Right lobe of liver (tissue), 6 donors: ENCODE measurements around the gene PIAS4. TPM values are rescaled to one million over a fixed set of nuclear protein-coding genes. Genes with fewer than 3 reads are reported as not detected.

Experiments used
- ATAC-seq, 4 donors: fragments of 200-7000 bp; cut with Tn5 transposase; one replicate each; pipeline ENCODE4 v1.9.1; 2020; ENCODE audit warnings: mild to moderate bottlenecking in 4 of 4, moderate library complexity in 4 of 4
- DNase-seq, 3 donors: peaks; one replicate each; pipeline ENCODE4 v3.0.0-alpha.2; 2020
- H3K27ac ChIP-seq, 3 donors: fragments of 200-600 bp; one replicate each; pipeline ENCODE4 v1.8.0; 2022
- H3K27me3 ChIP-seq, 2 donors: fragments of 200-600 bp; one replicate each; pipeline ENCODE4 v1.8.0; 2022
- H3K36me3 ChIP-seq, 4 donors: fragments of 200-600 bp; sonication (generic) in 1 of 4; one replicate each; pipeline versions ENCODE4 v1.5.1 to v1.8.0; 2017 to 2022; ENCODE audit warnings: control low read depth in 1 of 4
- H3K4me1 ChIP-seq, 4 donors: fragments of 200-600 bp; sonication (generic) in 1 of 4; one replicate each; pipeline versions ENCODE4 v1.5.1 to v1.8.0; 2017 to 2022; ENCODE audit warnings: control low read depth in 1 of 4
- H3K4me3 ChIP-seq, 3 donors: fragments of 200-600 bp; one replicate each; pipeline ENCODE4 v1.8.0; 2022
- H3K9me3 ChIP-seq, 4 donors: fragments of 200-600 bp; sonication (generic) in 1 of 4; one replicate each; pipeline versions ENCODE4 v1.5.1 to v1.8.0; 2017 to 2022; ENCODE audit warnings: control low read depth in 1 of 4
- POLR2A ChIP-seq: fragments of 450-650 bp; IDR thresholded peaks from one replicate; pipeline ENCODE4 v1.6.1; 2017; ENCODE audit warnings: antibody characterized with exemption, mild to moderate bottlenecking
- WGBS: methylation state at CpG from one replicate; pipeline ENCODE4 v1.1.6; 2018; ENCODE audit warnings: low coverage, low lambda C conversion rate; ENCODE audit not compliant: insufficient coverage; ENCODE audit errors: missing lambda C conversion rate; 5-methylcytosine and 5-hydroxymethylcytosine counted together
- intact Hi-C, 2 donors: fragments of 100-400 bp; cut with DNase I; formaldehyde crosslinking; loops; one replicate each; pipeline versions ENCODE4 v1.11.2 to v1.14.1; 2022
- total RNA-seq, 6 experiments: library from RNA; depleted of rRNA in 2 of 6; stranded (reverse); fragments of >200 nt in 2 of 6; fragmentation: NEBNext Ultra II Directional in 3 of 6; extraction: Animal tissue kit (Norgen Biotek cat#: 25700) in 3 of 6; gene quantifications; one replicate each; pipeline versions ENCODE4 v1.1.0 to v1.2.4, GENCODE V29; 2016 to 2023
- TF ChIP-seq, protein P1 (sequence below), 4 donors: fragments of 200-600 bp in 3 of 4; fragments of 450-650 bp in 1 of 4; IDR thresholded peaks; one replicate each; pipeline versions ENCODE4 v1.5.1 to v1.8.0; 2016 to 2022; ENCODE audit warnings: antibody characterized with exemption in 4 of 4, mild to moderate bottlenecking in 2 of 4
- donor health status: DM: no; HTN: yes; CAD: no.
- donor health status: DM: no; HTN: no; CAD: no.
- donor health status: DM: no; HTN: no; CAD: no.
- donor health status: DM: no; HTN: yes; CAD: no.
- donor health status: DM: no; HTN: yes; CAD: no.

The PIAS4 gene
- total RNA-seq, 6 experiments from 2014 or later, result 9.9 to 20.0 (median 14.9) TPM

DNA sequence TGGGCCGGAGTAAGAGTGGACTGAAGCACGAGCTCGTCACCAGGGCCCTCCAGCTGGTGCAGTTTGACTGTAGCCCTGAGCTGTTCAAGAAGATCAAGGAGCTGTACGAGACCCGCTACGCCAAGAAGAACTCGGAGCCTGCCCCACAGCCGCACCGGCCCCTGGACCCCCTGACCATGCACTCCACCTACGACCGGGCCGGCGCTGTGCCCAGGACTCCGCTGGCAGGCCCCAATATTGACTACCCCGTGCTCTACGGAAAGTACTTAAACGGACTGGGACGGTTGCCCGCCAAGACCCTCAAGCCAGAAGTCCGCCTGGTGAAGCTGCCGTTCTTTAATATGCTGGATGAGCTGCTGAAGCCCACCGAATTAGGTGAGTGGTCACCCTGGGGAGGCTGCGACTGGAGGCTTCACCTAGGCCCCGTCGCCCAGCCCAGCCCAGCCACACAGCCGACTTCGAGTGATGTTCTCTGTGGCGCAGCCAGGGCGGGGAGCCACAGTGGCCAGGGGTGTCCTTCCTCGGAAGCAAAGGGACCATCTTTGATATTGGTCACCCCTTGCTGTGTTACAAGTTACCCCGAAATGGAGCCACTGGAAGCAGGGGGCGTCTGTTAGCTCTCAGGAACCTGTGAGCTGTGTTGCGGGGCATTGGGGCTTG, 5.6 kb downstream of the PIAS4 start:
- ATAC-seq (no peak), DNase-seq (no peak)
- H3K36me3 ChIP-seq, result peaks cover 0 to 12% (median 8%) of the 10 kb centered on the region in 4 donors
- no peaks in the 10 kb centered on the region for H3K9me3 ChIP-seq
- WGBS, result 90% methylated on average over 2 of the region's 33 CpGs
- intact Hi-C loops, result loop anchor here in 1 of 2 donors (10.0 kb wide), 1 partner anchor 52 kb away; the partner anchor contains the start of gene ZBTB7A
- H3K27ac ChIP-seq, result peak overlapping the region; percentile 63 to 69 (median 68)
- no peaks in the 10 kb centered on the region for H3K27me3 ChIP-seq
- TF ChIP-seq POLR2A, result no peak
- TF ChIP-seq, protein P1, sequence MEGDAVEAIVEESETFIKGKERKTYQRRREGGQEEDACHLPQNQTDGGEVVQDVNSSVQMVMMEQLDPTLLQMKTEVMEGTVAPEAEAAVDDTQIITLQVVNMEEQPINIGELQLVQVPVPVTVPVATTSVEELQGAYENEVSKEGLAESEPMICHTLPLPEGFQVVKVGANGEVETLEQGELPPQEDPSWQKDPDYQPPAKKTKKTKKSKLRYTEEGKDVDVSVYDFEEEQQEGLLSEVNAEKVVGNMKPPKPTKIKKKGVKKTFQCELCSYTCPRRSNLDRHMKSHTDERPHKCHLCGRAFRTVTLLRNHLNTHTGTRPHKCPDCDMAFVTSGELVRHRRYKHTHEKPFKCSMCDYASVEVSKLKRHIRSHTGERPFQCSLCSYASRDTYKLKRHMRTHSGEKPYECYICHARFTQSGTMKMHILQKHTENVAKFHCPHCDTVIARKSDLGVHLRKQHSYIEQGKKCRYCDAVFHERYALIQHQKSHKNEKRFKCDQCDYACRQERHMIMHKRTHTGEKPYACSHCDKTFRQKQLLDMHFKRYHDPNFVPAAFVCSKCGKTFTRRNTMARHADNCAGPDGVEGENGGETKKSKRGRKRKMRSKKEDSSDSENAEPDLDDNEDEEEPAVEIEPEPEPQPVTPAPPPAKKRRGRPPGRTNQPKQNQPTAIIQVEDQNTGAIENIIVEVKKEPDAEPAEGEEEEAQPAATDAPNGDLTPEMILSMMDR (IDR thresholded peaks at IDR 0.05), result no peak
- H3K4me1 ChIP-seq, result peaks cover 0 to 58% (median 8%) of the 10 kb centered on the region in 4 donors
- H3K4me3 ChIP-seq, result no peak overlapping the region

DNA sequence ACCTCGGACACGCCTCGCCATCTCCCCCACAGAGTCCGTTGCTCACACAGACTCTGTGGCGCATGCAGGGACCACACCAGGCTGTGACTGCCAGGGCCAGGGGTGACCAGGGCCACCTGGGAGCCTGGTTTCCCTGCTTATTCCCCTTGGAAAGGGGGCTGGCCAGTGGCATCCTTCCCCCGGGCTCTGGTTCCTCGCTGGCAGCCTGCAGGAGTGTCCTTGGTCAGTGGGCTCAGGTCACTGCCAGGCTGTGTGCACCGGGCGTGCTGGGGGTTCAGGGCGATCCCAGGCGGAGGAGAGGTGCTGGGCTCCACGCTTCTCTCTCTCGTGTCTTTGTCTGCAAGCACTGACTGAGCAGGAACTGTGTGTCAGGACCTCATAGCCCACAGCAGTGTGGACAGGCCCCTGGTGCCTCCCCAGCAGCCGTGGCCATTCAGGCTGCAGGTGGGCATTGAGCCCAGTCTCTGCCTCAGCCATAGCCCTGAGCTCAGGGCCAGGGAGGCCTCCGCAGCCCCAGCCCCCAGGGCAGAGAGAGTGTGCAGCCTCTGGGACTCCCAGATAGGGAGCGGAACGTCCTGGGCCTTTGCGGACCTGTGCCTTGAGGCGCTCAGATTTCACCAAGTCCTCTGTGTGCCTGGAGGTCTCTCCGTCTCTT, 6.5 kb downstream of the PIAS4 start:
- TF ChIP-seq, protein P1 (IDR thresholded peaks at IDR 0.05), result no peak
- TF ChIP-seq POLR2A, result no peak
- H3K27ac ChIP-seq, result no peak overlapping the region
- intact Hi-C loops, result loop anchor here in 1 of 2 donors (10.0 kb wide), 1 partner anchor 51 kb away; the partner anchor contains the start of gene ZBTB7A
- H3K4me1 ChIP-seq, result peaks cover 0 to 50% (median 6%) of the 10 kb centered on the region in 4 donors
- H3K27me3 ChIP-seq, result no peaks in the 10 kb centered on the region
- H3K36me3 ChIP-seq, result peaks cover 0 to 12% (median 8%) of the 10 kb centered on the region in 4 donors
- H3K4me3 ChIP-seq, result no peak overlapping the region
- no peak for ATAC-seq
- 88% methylated on average over 6 of the region's 20 CpGs for WGBS
- DNase-seq, result peak in 1 of 3 donors; percentile 45
- H3K9me3 ChIP-seq, result no peaks in the 10 kb centered on the region

DNA sequence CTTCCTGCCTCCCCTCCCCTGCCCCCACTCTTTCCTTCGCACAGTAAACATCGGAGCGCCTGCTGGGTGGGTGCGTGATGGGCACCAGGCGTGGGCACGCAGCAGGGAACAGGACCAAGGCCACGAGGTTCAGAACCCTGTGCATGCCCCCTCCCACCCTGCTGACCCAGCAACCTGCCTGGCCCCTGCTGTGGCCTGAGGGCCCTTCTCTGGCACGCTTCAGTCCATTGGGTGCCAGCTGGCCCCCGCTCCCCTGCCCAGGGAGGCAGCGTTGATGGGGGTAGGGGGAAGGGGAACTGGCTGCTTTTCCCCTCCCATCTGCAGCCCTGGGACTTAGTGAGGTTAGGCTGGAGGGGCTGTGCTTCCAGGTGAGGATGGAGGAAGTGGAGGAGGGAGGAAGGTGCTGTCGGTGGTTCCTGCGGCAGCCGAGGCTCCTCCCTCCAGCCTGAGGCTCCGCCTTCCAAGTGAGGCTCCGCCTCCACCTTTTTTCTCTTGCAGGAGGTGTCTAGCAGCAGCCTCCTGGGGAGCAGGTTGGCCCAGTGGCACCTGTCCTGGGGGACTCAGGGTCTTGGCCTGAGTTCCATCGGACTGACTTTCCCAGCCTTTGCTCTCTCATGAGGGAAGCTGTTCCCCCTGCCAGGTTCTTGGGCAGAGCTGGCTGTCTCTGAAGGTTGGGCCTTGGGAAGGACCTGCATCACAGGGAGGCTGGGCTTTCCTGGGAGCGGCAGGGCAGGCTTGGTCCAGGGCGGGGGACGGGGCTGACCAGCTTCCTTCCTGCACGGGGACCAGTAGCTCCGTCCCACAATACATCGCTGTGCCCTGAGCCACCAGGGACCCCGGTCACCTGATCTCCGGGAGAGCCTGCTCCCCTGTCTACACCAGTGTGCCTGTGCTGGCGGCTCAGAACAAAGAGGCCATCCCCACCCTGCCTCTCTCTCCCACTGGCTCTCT, 7.3 kb downstream of the PIAS4 start:
- H3K27me3 ChIP-seq, result no peaks in the 10 kb centered on the region
- H3K27ac ChIP-seq, result peak overlapping the region in 1 of 3 donors; percentile 57
- H3K36me3 ChIP-seq, result peaks cover 0 to 12% (median 8%) of the 10 kb centered on the region in 4 donors
- H3K4me3 ChIP-seq, result no peak overlapping the region
- intact Hi-C loops, result loop anchor here in 1 of 2 donors (10.0 kb wide), 1 partner anchor 50 kb away; the partner anchor contains the start of gene ZBTB7A
- peaks cover 0 to 44% (median 4%) of the 10 kb centered on the region in 4 donors for H3K4me1 ChIP-seq
- DNase-seq (peak in 1 of 3 donors; percentile 48), ATAC-seq (peak in 1 of 4 donors; percentile 10)
- 38% methylated on average over 3 of the region's 25 CpGs for WGBS
- no peaks in the 10 kb centered on the region for H3K9me3 ChIP-seq
- TF ChIP-seq, protein P1 (IDR thresholded peaks at IDR 0.05), result no peak
- no peak for TF ChIP-seq POLR2A
